SK-N-SH treated with all-trans-retinoic acid at 6 μM for 48 hours (cell line): ENCODE results near the gene ZNF462.

ENCODE experiments used
- ATAC-seq: fragments of 200-7000 bp; cut with Tn5 transposase; 3 replicates; pipeline ENCODE4 v1.9.1; 2020; ENCODE audit warnings: mild to moderate bottlenecking, moderate library complexity
- ARNTL ChIP-seq: fragments of 450-650 bp; formaldehyde crosslinking; IDR thresholded peaks from 2 replicates; pipeline ENCODE4 v1.5.0; 2020; ENCODE audit warnings: low read depth, mild to moderate bottlenecking, moderate library complexity, borderline replicate concordance
- BACH2 ChIP-seq: fragments of 250-450 bp; sonication (Bioruptor Pico); IDR thresholded peaks from 2 replicates; pipeline ENCODE4 v1.9.0; 2021; ENCODE audit warnings: mild to moderate bottlenecking, borderline replicate concordance
- CREB5 ChIP-seq: fragments of 250-450 bp; sonication (Bioruptor Pico); IDR thresholded peaks from 2 replicates; pipeline ENCODE4 v1.5.1; 2020; ENCODE audit warnings: low read depth, mild to moderate bottlenecking, moderate library complexity
- CSDC2 ChIP-seq: fragments of 250-450 bp; sonication (Bioruptor Pico); IDR thresholded peaks from 2 replicates; pipeline ENCODE4 v1.5.0; 2020; ENCODE audit warnings: mild to moderate bottlenecking, moderate library complexity
- ESRRG ChIP-seq: fragments of 250-450 bp; sonication (Bioruptor Pico); IDR thresholded peaks from 2 replicates; pipeline ENCODE4 v1.6.1; 2021; ENCODE audit warnings: mild to moderate bottlenecking
- ISL1 ChIP-seq: fragments of 250-450 bp; sonication (Bioruptor Pico); IDR thresholded peaks from 2 replicates; pipeline ENCODE4 v2.1.2; 2022; ENCODE audit warnings: mild to moderate bottlenecking, moderate library complexity
- OSR1 ChIP-seq: fragments of 250-450 bp; sonication (Bioruptor Pico); IDR thresholded peaks from 2 replicates; pipeline ENCODE4 v1.8.0; 2022; ENCODE audit warnings: moderate library complexity, mild to moderate bottlenecking, inconsistent platforms
- PATZ1 ChIP-seq: fragments of 250-450 bp; sonication (Bioruptor Pico); IDR thresholded peaks from 2 replicates; pipeline ENCODE4 v1.8.0; 2020; ENCODE audit warnings: mild to moderate bottlenecking, moderate library complexity, borderline replicate concordance
- PPARA ChIP-seq: fragments of 250-450 bp; sonication (Bioruptor Pico); IDR thresholded peaks from 2 replicates; pipeline ENCODE4 v1.5.0; 2020; ENCODE audit warnings: mild to moderate bottlenecking, borderline replicate concordance
- RARB ChIP-seq: fragments of 250-450 bp; sonication (Bioruptor Pico); IDR thresholded peaks from 2 replicates; pipeline ENCODE4 v1.8.0; 2021; ENCODE audit warnings: mild to moderate bottlenecking, moderate library complexity
- SNAI2 ChIP-seq: fragments of 250-450 bp; sonication (Bioruptor Pico); IDR thresholded peaks from 2 replicates; pipeline ENCODE4 v1.5.0; 2020; ENCODE audit warnings: mild to moderate bottlenecking, moderate library complexity
- TCF4 ChIP-seq: fragments of 250-450 bp; sonication (Bioruptor Pico); IDR thresholded peaks from 2 replicates; pipeline ENCODE4 v1.8.0; 2021; ENCODE audit warnings: mild to moderate bottlenecking, moderate library complexity, borderline replicate concordance
- TOX ChIP-seq: fragments of 250-450 bp; sonication (Bioruptor Pico); IDR thresholded peaks from 2 replicates; pipeline ENCODE4 v1.8.0; 2021; ENCODE audit warnings: mild to moderate bottlenecking, moderate library complexity, borderline replicate concordance
- TSHZ2 ChIP-seq: fragments of 250-450 bp; sonication (Bioruptor Pico); IDR thresholded peaks from 2 replicates; pipeline ENCODE4 v1.5.0; 2020; ENCODE audit warnings: mild to moderate bottlenecking, moderate library complexity
- ZC3H10 ChIP-seq: fragments of 250-450 bp; sonication (Bioruptor Pico); IDR thresholded peaks from 2 replicates; pipeline ENCODE4 v1.5.1; 2021; ENCODE audit warnings: mild to moderate bottlenecking, moderate library complexity
- ZFP3 ChIP-seq: fragments of 250-450 bp; sonication (Bioruptor Pico); IDR thresholded peaks from 2 replicates; pipeline ENCODE4 v1.5.0; 2020; ENCODE audit warnings: mild to moderate bottlenecking, moderate library complexity
- ZFP30 ChIP-seq: fragments of 450-650 bp; formaldehyde crosslinking; IDR thresholded peaks from 2 replicates; pipeline ENCODE4 v1.5.0; 2022; ENCODE audit warnings: mild to moderate bottlenecking, moderate library complexity
- ZNF565 ChIP-seq: fragments of 450-650 bp; formaldehyde crosslinking; conservative IDR thresholded peaks from 2 replicates; pipeline ENCODE4 v1.5.0; 2020; ENCODE audit warnings: low read depth, mild to moderate bottlenecking, moderate library complexity
- ZNF70 ChIP-seq: fragments of 450-650 bp; formaldehyde crosslinking; IDR thresholded peaks from 2 replicates; pipeline ENCODE4 v1.5.0; 2020; ENCODE audit warnings: mild to moderate bottlenecking, moderate library complexity
- ZNF8 ChIP-seq: fragments of 450-650 bp; formaldehyde crosslinking; IDR thresholded peaks from 2 replicates; pipeline ENCODE4 v1.5.0; 2020; ENCODE audit warnings: mild to moderate bottlenecking, moderate library complexity
- TF ChIP-seq, protein P1 (sequence below): fragments of 250-450 bp; sonication (Bioruptor Pico); IDR thresholded peaks from 2 replicates; pipeline ENCODE4 v1.5.1; 2021; ENCODE audit warnings: mild to moderate bottlenecking, moderate library complexity

ZNF462 gene

GRCh38 chr9:107018861-107019545 is 156.0 kb downstream of the ZNF462 start:
- no peak for ATAC-seq

DNA sequence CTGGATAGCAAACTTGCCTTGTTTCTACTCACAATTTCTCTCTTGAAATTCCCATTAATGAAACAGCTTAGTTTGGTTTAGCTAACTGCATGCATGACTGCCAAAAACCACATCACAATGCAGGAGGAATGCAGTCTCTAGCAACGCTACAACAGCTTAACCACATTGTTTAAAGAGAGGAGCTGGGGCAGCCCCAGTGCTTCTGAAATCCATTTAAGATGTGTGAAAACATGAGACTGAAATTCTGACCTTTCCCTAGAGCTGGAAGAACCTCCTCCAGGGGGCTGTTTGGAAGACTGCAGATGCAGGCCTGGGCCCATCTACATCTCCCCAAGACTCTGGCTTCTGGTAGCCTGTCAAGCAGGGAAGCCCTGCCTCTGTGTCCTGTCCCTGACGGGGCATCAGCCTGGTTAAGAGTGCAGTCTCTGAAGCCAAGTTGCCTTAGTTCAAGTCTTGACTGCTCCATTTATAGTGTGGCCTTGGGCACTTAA is 157.1 kb downstream of the ZNF462 start:
- peak; percentile 87 for ATAC-seq
- TF ChIP-seq ESRRG (CRISPR knock-in tag) (no peak), ISL1 (no peak), SNAI2 (no peak), ZC3H10 (CRISPR knock-in tag) (no peak), PATZ1 (CRISPR knock-in tag) (no peak), ZNF8 (CRISPR knock-in tag) (no peak), TSHZ2 (no peak), ZFP30 (CRISPR knock-in tag) (no peak), RARB (no peak), CSDC2 (CRISPR knock-in tag) (no peak)

More at GRCh38 chr9:107018861-107019545, 156.0 kb downstream of the ZNF462 start:
- no peak for TF ChIP-seq CSDC2 (CRISPR knock-in tag)

DNA sequence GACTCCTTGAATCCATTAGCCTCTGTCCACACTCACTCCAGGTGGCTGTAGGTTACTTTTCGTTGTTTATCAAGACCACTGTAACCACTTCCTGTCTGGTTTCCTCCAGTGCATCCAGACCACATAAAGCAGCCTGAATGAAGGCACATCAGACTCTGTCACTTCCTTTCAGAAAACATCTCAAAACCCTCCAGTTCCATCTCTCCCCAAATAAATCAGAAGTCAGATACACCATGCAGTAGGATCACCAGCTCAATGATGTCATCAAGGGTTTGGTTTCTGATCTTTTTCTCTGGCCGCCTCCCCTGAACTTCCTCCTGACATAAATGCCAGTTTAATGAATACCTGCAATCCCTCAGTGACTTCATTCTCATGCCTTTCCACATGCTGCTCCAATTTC is 161.2 kb downstream of the ZNF462 start:
- ATAC-seq, result no peak
- no peak for TF ChIP-seq ISL1
- TF ChIP-seq ZFP3 (CRISPR knock-in tag), result no peak
- no peak for TF ChIP-seq ZFP30 (CRISPR knock-in tag)
- TF ChIP-seq, protein P1, sequence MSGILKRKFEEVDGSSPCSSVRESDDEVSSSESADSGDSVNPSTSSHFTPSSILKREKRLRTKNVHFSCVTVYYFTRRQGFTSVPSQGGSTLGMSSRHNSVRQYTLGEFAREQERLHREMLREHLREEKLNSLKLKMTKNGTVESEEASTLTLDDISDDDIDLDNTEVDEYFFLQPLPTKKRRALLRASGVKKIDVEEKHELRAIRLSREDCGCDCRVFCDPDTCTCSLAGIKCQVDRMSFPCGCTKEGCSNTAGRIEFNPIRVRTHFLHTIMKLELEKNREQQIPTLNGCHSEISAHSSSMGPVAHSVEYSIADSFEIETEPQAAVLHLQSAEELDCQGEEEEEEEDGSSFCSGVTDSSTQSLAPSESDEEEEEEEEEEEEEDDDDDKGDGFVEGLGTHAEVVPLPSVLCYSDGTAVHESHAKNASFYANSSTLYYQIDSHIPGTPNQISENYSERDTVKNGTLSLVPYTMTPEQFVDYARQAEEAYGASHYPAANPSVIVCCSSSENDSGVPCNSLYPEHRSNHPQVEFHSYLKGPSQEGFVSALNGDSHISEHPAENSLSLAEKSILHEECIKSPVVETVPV (CRISPR knock-in tag), result no peak
- TF ChIP-seq RARB, result no peak
- TF ChIP-seq CREB5 (CRISPR knock-in tag), result no peak
- TF ChIP-seq PATZ1 (CRISPR knock-in tag), result no peak
- TF ChIP-seq TOX (CRISPR knock-in tag), result no peak
- no peak for TF ChIP-seq PPARA (CRISPR knock-in tag)
- TF ChIP-seq ZNF8 (CRISPR knock-in tag), result no peak
- TF ChIP-seq ARNTL (CRISPR knock-in tag), result no peak
- TF ChIP-seq ESRRG (CRISPR knock-in tag), result no peak
- no peak for TF ChIP-seq OSR1 (CRISPR knock-in tag)
- TF ChIP-seq BACH2, result no peak
- TF ChIP-seq CSDC2 (CRISPR knock-in tag), result no peak
- no peak for TF ChIP-seq ZC3H10 (CRISPR knock-in tag)
- no peak for TF ChIP-seq ZNF565 (CRISPR knock-in tag)
- TF ChIP-seq TCF4 (CRISPR knock-in tag), result no peak
- TF ChIP-seq ZNF70, result no peak
- no peak for TF ChIP-seq TSHZ2
